NCI-H1436 (cell line): Measurements from ENCODE around the gene FIBIN.
"Not testable (repeated sequence)": the region's sequence is repeated elsewhere in the genome, so short reads cannot be mapped to it uniquely, and the experiment has no call there.

Source experiments
- DNase-seq: peaks from one replicate; lab custom pipeline; 2025; lab: John Stamatoyannopoulos, UW

Gene FIBIN

DNA sequence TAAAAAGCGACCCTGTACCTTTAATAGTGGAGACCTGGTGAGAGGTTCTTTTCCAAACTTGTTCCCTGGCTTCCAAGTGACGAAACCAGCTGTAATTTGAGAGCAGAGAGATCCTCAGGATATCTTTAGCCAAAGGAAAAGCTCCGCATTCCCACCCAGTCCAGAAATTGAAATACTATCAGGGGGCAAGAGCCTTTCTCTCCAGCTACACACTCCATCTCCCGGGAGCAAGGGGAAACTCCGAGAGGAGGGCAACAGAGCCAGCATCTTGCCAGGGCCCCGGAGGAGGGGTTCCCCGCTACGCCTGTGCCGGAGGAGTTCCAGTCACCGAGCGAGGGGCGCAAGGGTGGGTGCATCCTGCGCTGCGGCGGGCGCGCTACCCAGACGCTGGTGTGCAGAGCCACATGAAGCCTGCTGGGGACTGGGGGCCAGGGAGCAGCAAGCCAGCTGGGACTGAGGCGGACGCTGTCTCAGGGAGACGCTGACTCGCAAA, at the start of gene FIBIN:
FIBIN (plus strand) TSS at position 148 of the 493 bp plus-strand sequence. CDS start 415 bp downstream, outside the sequence.
- no peak for DNase-seq

GRCh38 chr11:26944866-26945664, 48.8 kb upstream of the FIBIN start:
- DNase-seq = no peak

GRCh38 chr11:26946257-26946716, 47.6 kb upstream of the FIBIN start:
- no peak for DNase-seq

- no peak for DNase-seq
Observed at GRCh38 chr11:26947379-26947844, 46.5 kb upstream of the FIBIN start.

DNA sequence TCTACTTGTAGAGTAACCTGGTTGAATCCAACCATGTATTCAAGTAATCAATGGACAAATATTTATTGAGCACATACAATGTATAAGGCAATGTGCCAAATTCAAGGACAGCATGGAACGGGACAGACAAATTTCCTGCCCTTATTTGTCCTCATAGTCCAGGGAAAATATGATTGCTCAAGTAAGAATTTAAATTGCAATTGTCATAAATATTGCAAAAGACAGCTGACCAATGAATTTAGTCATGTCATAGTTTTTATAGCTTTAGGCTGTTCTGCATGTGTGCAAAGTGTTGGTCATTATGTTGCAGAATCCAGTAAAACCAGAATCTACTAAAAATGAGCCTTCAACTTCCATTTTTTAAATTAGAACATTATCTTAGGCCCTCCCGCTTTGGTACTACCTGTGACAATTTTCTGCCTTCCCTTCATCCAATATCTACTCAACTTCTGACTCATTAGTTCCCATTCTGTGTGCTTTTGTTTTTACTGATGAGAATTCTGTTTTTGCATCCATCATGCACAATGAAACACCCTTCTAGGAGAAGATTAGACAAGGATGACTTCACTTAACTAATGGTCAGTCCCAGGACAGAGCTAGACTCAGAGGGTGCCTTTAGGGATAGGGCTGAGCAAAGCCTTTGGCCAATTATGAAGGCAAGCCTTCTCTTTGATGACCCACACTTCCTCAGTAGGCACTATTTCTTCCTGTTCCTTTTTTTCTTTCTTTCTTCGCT, 45.8 kb upstream of the FIBIN start:
- no peak for DNase-seq

DNA sequence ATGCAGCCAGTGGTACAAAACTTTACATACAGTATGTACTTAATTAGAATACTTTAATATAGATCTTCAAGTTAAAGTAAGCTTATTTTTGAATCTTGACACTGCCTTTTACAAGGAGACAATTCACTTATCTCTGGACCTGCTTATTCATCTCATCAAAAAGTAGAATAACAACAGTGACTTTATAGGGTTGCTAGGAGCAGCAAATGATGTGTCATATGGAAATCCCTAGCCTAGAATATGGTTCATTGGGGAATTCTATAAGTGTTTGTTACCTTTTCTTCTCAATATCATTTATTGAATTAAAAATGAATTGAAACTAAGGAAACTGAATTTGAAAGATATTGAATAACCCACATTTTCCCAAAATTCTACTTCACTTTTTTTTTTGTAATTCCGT, 45.0 kb upstream of the FIBIN start:
- no peak for DNase-seq

DNA sequence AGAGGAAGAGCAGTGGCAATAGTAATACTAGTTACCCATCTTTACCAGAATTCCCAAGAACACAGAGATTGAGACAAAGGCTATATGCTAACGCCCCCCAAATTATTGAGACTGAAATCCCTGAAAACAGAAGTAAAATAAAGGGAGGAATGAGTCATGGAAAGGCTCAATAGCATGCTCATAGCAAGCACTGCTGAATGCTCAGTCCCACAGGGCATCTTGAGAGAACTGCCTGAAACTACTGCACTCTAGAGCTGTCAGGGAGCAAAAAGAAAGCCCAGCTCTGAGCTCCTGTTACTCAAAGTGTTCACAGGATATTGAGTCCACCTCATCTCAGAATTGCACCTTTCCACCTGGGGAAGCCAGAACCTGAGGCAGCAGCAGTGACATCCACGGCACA, 44.1 kb upstream of the FIBIN start:
- DNase-seq = no peak

- no peak for DNase-seq
Observed at GRCh38 chr11:26950260-26950719, 43.6 kb upstream of the FIBIN start.

GRCh38 chr11:26951809-26952515, 42.0 kb upstream of the FIBIN start:
- DNase-seq = no peak

DNA sequence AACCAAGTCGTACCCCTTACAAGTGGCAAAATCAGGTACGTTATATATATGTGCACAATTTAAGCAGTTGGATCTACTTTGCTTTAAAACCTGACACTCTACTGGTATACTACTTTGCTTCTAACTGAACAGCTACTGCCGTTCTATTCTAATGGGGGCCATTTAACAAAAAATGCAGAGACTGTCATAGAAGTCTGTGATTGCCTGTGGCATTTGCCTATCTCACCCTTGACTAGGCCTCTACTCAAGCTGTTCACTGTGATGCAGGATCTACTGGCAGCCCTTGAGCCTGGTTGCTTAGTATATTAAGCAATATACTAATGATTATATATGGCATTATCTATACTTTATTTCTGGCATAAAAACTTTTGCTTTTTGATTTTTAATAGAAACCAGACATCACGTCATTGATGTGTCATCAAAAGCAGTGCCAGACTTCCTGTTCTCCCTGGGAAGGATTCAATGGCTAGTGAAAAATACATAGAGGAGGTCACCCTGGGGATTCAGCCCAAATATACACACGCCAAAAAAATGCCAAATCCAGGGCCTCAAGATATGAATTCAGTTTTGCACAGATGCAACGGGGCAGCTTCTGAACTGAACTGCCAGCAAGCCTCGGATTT, 40.0 kb upstream of the FIBIN start:
- DNase-seq = no peak

DNA sequence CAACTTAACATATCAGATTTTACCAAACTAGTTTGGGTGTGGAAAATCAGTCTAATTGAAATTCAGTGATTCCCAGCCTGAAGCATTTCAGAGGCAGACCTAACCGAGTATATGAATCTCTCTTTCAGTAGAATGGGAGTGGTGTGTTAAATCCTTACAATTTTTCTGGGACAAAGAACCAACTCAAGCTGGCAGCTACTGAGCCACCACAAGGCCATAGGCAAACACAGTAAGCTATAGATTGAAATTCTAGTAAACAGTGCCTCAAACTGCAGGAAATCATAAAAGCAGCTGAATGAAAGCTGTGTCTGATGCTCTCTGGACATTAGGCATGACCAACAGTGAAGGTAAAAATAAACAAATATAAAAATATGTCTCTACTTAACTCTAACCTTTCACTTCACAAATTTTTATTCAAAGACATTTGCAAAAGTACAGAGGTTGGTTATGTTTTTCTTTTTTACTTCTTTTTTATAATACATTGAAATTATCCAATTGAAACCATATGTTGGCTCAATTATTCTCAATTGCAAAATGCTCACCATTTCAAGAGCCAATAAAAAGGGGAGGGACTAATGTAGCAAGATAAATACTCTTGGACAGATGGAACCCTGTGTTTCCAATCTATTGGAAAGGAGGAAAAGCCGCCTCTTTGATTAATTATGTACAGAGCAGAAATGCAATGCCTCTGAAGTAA, 35.8 kb upstream of the FIBIN start:
- DNase-seq = no peak

DNA sequence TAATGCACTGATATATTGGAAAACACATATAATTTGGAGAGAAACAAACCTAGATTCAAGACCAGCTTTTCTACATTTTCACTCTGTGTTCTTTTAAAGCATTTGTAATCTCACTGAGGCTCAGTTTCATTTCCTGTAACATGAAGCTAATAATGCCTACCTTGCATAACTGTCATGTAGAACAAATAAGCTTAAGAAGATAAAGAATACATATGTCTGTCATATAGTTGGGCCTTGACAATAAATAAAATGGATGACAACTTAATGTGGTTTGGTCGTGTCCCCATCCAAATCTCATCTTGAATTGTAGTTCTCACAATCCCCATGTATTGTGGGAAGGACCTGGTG, 35.2 kb upstream of the FIBIN start:
- no peak for DNase-seq

- DNase-seq = no peak
Observed at GRCh38 chr11:26960281-26960680, 33.6 kb upstream of the FIBIN start.

DNA sequence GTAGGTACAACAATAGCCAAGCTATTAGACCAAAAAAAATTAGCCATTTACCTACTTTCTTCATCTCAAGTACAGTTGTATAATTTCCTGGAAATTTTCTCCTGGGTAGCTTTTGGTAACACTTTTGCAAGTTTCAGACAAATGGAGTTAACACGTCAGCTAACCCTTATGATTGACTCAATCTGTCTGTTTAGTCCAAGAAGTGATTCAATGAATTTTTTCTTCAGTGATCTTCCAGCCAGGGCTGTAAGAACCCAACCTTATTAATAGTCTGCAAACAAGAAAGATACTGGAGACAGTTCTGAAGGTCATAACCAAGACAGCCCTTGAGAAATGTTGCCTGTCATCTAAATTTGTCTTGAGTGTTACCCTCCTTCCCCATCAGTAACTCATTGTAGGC, 30.1 kb upstream of the FIBIN start:
- DNase-seq = no peak

GRCh38 chr11:26964339-26964738, 29.6 kb upstream of the FIBIN start:
- DNase-seq = no peak

- DNase-seq = not testable (repeated sequence)
Observed at GRCh38 chr11:26964847-26965485, 28.9 kb upstream of the FIBIN start.

DNA sequence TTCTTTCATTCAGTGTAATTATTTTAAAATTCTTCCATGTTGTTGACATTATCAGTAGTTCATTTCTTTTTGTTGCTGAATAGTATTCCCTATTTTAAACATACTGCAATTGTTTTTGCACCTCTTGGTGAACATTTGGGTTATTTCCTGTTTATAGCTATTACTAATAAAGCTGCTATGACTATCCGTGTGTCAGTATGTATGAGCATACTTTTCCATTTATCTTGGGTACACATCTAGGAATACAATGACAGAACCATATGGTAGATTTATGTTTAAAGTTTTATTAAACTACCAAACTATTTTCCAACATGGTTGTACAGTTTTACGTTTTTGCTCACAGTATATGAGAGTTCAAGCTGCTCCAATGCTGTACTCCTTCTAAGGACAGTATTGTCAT, 22.0 kb upstream of the FIBIN start:
- no peak for DNase-seq

GRCh38 chr11:26974069-26974783, 19.7 kb upstream of the FIBIN start:
- DNase-seq = no peak

GRCh38 chr11:26974996-26975395, 18.9 kb upstream of the FIBIN start:
- no peak for DNase-seq

GRCh38 chr11:26976389-26976788, 17.5 kb upstream of the FIBIN start:
- DNase-seq = no peak
